Karpas-422 (cell line): Measurements from ENCODE around the gene IGFALS. TPM values are rescaled to one million over a fixed set of nuclear protein-coding genes. Genes with fewer than 3 reads are reported as not detected.

Source experiments
- DNase-seq: peaks from one replicate; pipeline ENCODE4 v3.0.0-alpha.2; 2015
- H2AFZ ChIP-seq: fragments of 200-600 bp; sonication (generic); 2 replicates; pipeline ENCODE4 v1.6.1; 2014; ENCODE audit warnings: antibody characterized with exemption, low read length, mixed read lengths
- H3K27ac ChIP-seq: fragments of 200-600 bp; sonication (generic); 2 replicates; pipeline ENCODE4 v1.5.1; 2014; ENCODE audit warnings: mild to moderate bottlenecking, low read length, moderate library complexity
- H3K27me3 ChIP-seq: fragments of 200-600 bp; sonication (generic); 2 replicates; pipeline ENCODE4 v1.6.1; 2014; ENCODE audit warnings: low read length, mixed read lengths
- H3K36me3 ChIP-seq: fragments of 200-600 bp; sonication (generic); 2 replicates; pipeline ENCODE4 v1.6.1; 2014; ENCODE audit warnings: low read length, mixed read lengths; ENCODE audit not compliant: insufficient read depth
- H3K4me1 ChIP-seq: fragments of 200-600 bp; sonication (generic); 2 replicates; pipeline ENCODE4 v1.6.1; 2014; ENCODE audit warnings: mild to moderate bottlenecking, low read length, mixed read lengths
- H3K4me2 ChIP-seq: fragments of 200-600 bp; sonication (generic); 2 replicates; pipeline ENCODE4 v1.6.1; 2014; ENCODE audit warnings: low read length, low read depth, mild to moderate bottlenecking; ENCODE audit not compliant: poor library complexity, severe bottlenecking
- H3K4me3 ChIP-seq: fragments of 200-600 bp; sonication (generic); 2 replicates; pipeline ENCODE4 v1.5.1; 2014; ENCODE audit warnings: mild to moderate bottlenecking, antibody characterized with exemption, low read length, mixed read lengths
- H3K79me2 ChIP-seq: fragments of 200-600 bp; sonication (generic); 2 replicates; pipeline ENCODE4 v1.6.1; 2014; ENCODE audit warnings: mild to moderate bottlenecking, low read length, mixed read lengths
- H3K9ac ChIP-seq: fragments of 200-600 bp; sonication (generic); 2 replicates; pipeline ENCODE4 v1.6.0; 2014; ENCODE audit warnings: low read length
- H3K9me2 ChIP-seq: fragments of 200-600 bp; sonication (generic), shearing (Covaris generic); replicated peaks from 2 replicates; pipeline ENCODE4 v1.6.0; 2014; ENCODE audit warnings: mild to moderate bottlenecking, low read length, moderate library complexity; ENCODE audit not compliant: insufficient read depth
- H3K9me3 ChIP-seq: fragments of 300-700, 200-600 bp; sonication (generic); 2 replicates; pipeline ENCODE4 v1.6.1; 2014; ENCODE audit warnings: low read length, mixed read lengths
- H4K20me1 ChIP-seq: fragments of 200-600 bp; sonication (generic); 2 replicates; pipeline ENCODE4 v1.6.1; 2014; ENCODE audit warnings: mild to moderate bottlenecking, antibody characterized with exemption, low read length, low read depth; ENCODE audit not compliant: insufficient read depth
- total RNA-seq: library from RNA; depleted of rRNA; stranded (reverse); fragments of >200 nt; shearing (Covaris generic); gene quantifications from 2 replicates; pipeline ENCODE4 v1.2.3, GENCODE V29; 2014; ENCODE audit warnings: low replicate concordance

IGFALS gene
- total RNA-seq, 1 experiment from 2014 or later = not detected

GRCh38 chr16:1773703-1774447 lies 19.6 kb downstream of the IGFALS start:
- DNase-seq = peak; percentile 68
- Histone ChIP-seq H3K9me3 (no peaks in the 10 kb centered on the region), H3K9me2 (no peaks in the 10 kb centered on the region), H3K9ac (peak overlapping the region; percentile 93), H3K27me3 (no peaks in the 10 kb centered on the region), H4K20me1 (peaks cover 17% of the 10 kb centered on the region), H3K27ac (peak overlapping the region; percentile 77), H3K4me3 (peak overlapping the region; percentile 86), H3K4me2 (peak overlapping the region; percentile 97), H3K4me1 (peaks cover 29% of the 10 kb centered on the region), H3K36me3 (peaks cover 2% of the 10 kb centered on the region), H2AFZ (peak overlapping the region; percentile 43; the same call in 1 of the 2 replicates), H3K79me2 (peaks cover 49% of the 10 kb centered on the region)

- peaks cover 17% of the 10 kb centered on the region for H4K20me1 ChIP-seq
- H3K27ac ChIP-seq = peak within 1 kb of the TSS; percentile 77
- H3K9me3 ChIP-seq = no peaks in the 10 kb centered on the region
- DNase-seq = peak; percentile 96
- peak within 1 kb of the TSS; percentile 93 for H3K9ac ChIP-seq
- peak within 1 kb of the TSS; percentile 86 for H3K4me3 ChIP-seq
- peaks cover 49% of the 10 kb centered on the region for H3K79me2 ChIP-seq
- H2AFZ ChIP-seq = peak within 1 kb of the TSS; percentile 43; the same call in 1 of the 2 replicates
- H3K4me1 ChIP-seq = peaks cover 29% of the 10 kb centered on the region
- no peaks in the 10 kb centered on the region for H3K27me3 ChIP-seq
- no peaks in the 10 kb centered on the region for H3K9me2 ChIP-seq
- peak within 1 kb of the TSS; percentile 97 for H3K4me2 ChIP-seq
- peaks cover 2% of the 10 kb centered on the region for H3K36me3 ChIP-seq
Observed at GRCh38 chr16:1772908-1773702, 20.4 kb downstream of the IGFALS start, which contains the start of gene MRPS34. Gene MRPS34 (minus strand): TSS chr16:1773134. CDS start chr16:1773119, 15 bp downstream.

- Histone ChIP-seq H3K27me3 (no peaks in the 10 kb centered on the region), H3K4me3 (peak within 1 kb of the TSS; percentile 86), H3K9ac (peak within 1 kb of the TSS; percentile 93), H3K79me2 (peaks cover 49% of the 10 kb centered on the region), H3K4me1 (peaks cover 29% of the 10 kb centered on the region), H4K20me1 (peaks cover 17% of the 10 kb centered on the region), H2AFZ (peak within 1 kb of the TSS; percentile 43; the same call in 1 of the 2 replicates), H3K9me3 (no peaks in the 10 kb centered on the region), H3K36me3 (peaks cover 2% of the 10 kb centered on the region), H3K9me2 (no peaks in the 10 kb centered on the region), H3K4me2 (peak within 1 kb of the TSS; percentile 97), H3K27ac (peak within 1 kb of the TSS; percentile 77)
- peak; percentile 79 for DNase-seq
Observed at GRCh38 chr16:1772362-1772907, 21.1 kb downstream of the IGFALS start, which contains the start of gene EME2. Gene EME2 (plus strand): TSS chr16:1772810. CDS start chr16:1773228, 418 bp downstream.

GRCh38 chr16:1771864-1772361 lies 21.6 kb downstream of the IGFALS start:
- Histone ChIP-seq H3K4me3 (peak overlapping the region; percentile 86), H3K27me3 (no peaks in the 10 kb centered on the region), H4K20me1 (peaks cover 17% of the 10 kb centered on the region), H3K79me2 (peaks cover 49% of the 10 kb centered on the region), H3K9ac (peak overlapping the region; percentile 93), H3K4me2 (peak overlapping the region; percentile 97), H2AFZ (no peak overlapping the region), H3K4me1 (peaks cover 29% of the 10 kb centered on the region), H3K9me3 (no peaks in the 10 kb centered on the region), H3K36me3 (peaks cover 2% of the 10 kb centered on the region), H3K27ac (peak overlapping the region; percentile 68), H3K9me2 (no peaks in the 10 kb centered on the region)
- no peak for DNase-seq

- H3K4me2 ChIP-seq = peak within 1 kb of the TSS; percentile 97
- H3K9me2 ChIP-seq = no peaks in the 10 kb centered on the region
- peaks cover 2% of the 10 kb centered on the region for H3K36me3 ChIP-seq
- peaks cover 49% of the 10 kb centered on the region for H3K79me2 ChIP-seq
- H3K4me3 ChIP-seq = peak within 1 kb of the TSS; percentile 86
- peak within 1 kb of the TSS; percentile 68 for H3K27ac ChIP-seq
- H3K9me3 ChIP-seq = no peaks in the 10 kb centered on the region
- peak within 1 kb of the TSS; percentile 93 for H3K9ac ChIP-seq
- H4K20me1 ChIP-seq = peaks cover 17% of the 10 kb centered on the region
- no peaks in the 10 kb centered on the region for H3K27me3 ChIP-seq
- peaks cover 29% of the 10 kb centered on the region for H3K4me1 ChIP-seq
- H2AFZ ChIP-seq = no peak within 1 kb of the TSS
- peak; percentile 91 for DNase-seq
Observed at GRCh38 chr16:1771188-1771863, 22.2 kb downstream of the IGFALS start, which contains the start of gene NME3. Gene NME3 (minus strand): TSS chr16:1771543. CDS start chr16:1771534, 9 bp downstream.

- Histone ChIP-seq H3K9ac (peak overlapping the region; percentile 93), H3K27ac (peak overlapping the region; percentile 68), H3K9me3 (no peaks in the 10 kb centered on the region), H3K4me1 (peaks cover 29% of the 10 kb centered on the region), H3K36me3 (peaks cover 1% of the 10 kb centered on the region), H4K20me1 (peaks cover 17% of the 10 kb centered on the region), H3K4me2 (peak overlapping the region; percentile 97), H3K79me2 (peaks cover 49% of the 10 kb centered on the region), H3K9me2 (no peaks in the 10 kb centered on the region), H2AFZ (no peak overlapping the region), H3K4me3 (peak overlapping the region; percentile 86), H3K27me3 (no peaks in the 10 kb centered on the region)
- DNase-seq = peak; percentile 77
Observed at GRCh38 chr16:1770328-1771187, 22.9 kb downstream of the IGFALS start.
